Neural crest cell (in vitro differentiated cells): ENCODE measurements around the gene WNK2. TPM values are rescaled to one million over a fixed set of nuclear protein-coding genes. Genes with fewer than 3 reads are reported as not detected.
"Not testable (repeated sequence)": the region's sequence is repeated elsewhere in the genome, so short reads cannot be mapped to it uniquely, and the experiment has no call there.

Experiments
- DNase-seq: peaks from one replicate; pipeline ENCODE4 v3.0.0; 2021; ENCODE audit warnings: low read depth, mixed read lengths, low spot score
- H3K27ac Mint-ChIP-seq: one replicate; pipeline ENCODE4 v1.8.0; 2021; ENCODE audit warnings: mild to moderate bottlenecking, mixed read lengths; ENCODE audit not compliant: unreplicated experiment
- H3K27me3 Mint-ChIP-seq: 2 replicates; pipeline ENCODE4 v1.8.0; 2021; ENCODE audit warnings: low read depth, mild to moderate bottlenecking, mixed read lengths
- H3K36me3 Mint-ChIP-seq: 2 replicates; pipeline ENCODE4 v1.8.0; 2021; ENCODE audit warnings: low read depth, mild to moderate bottlenecking, mixed read lengths
- H3K4me1 Mint-ChIP-seq: 2 replicates; pipeline ENCODE4 v1.8.0; 2021; ENCODE audit warnings: mixed read lengths
- H3K4me3 Mint-ChIP-seq: one replicate; pipeline ENCODE4 v1.8.0; 2021; ENCODE audit warnings: mild to moderate bottlenecking, mixed read lengths
- H3K9me3 Mint-ChIP-seq: 2 replicates; pipeline ENCODE4 v1.8.0; 2021; ENCODE audit warnings: mixed read lengths
- CTCF ChIP-seq: fragments of 200-600 bp; sonication (generic); conservative IDR thresholded peaks from 2 replicates; pipeline ENCODE4 v1.5.0; 2021; ENCODE audit warnings: antibody characterized with exemption, mild to moderate bottlenecking
- total RNA-seq: library from RNA; stranded (reverse); gene quantifications from 2 replicates; pipeline ENCODE4 v1.2.1, GENCODE V29; 2021

The WNK2 gene
- total RNA-seq, 1 donor from 2014 or later, result 27.8 TPM

- Mint-ChIP-seq H3K27ac (no peak overlapping the region), H3K36me3 (peaks cover 3% of the 10 kb centered on the region), H3K4me3 (peak overlapping the region; percentile 82), H3K9me3 (no peaks in the 10 kb centered on the region), H3K4me1 (peaks cover 15% of the 10 kb centered on the region), H3K27me3 (peaks cover 68% of the 10 kb centered on the region)
- DNase-seq, result no peak
- TF ChIP-seq CTCF, result no peak
Measured at GRCh38 chr9:93345643-93346230, 161.8 kb downstream of the WNK2 start.

GRCh38 chr9:93346231-93347112, 162.5 kb downstream of the WNK2 start:
- peaks cover 74% of the 10 kb centered on the region for H3K27me3 Mint-ChIP-seq
- DNase-seq, result peak; percentile 31
- peak overlapping the region; percentile 82 for H3K4me3 Mint-ChIP-seq

GRCh38 chr9:93347371-93347975, 163.5 kb downstream of the WNK2 start:
- not testable (repeated sequence) for H3K36me3 Mint-ChIP-seq, H3K27ac Mint-ChIP-seq, H3K9me3 Mint-ChIP-seq, H3K4me3 Mint-ChIP-seq, DNase-seq
- H3K27me3 Mint-ChIP-seq, result peaks cover 77% of the 10 kb centered on the region
- H3K4me1 Mint-ChIP-seq, result peaks cover 15% of the 10 kb centered on the region

More at GRCh38 chr9:93346231-93347112, 162.5 kb downstream of the WNK2 start:
- no peaks in the 10 kb centered on the region for H3K36me3 Mint-ChIP-seq
- no peak overlapping the region for H3K27ac Mint-ChIP-seq
- H3K4me1 Mint-ChIP-seq, result peaks cover 15% of the 10 kb centered on the region
- H3K9me3 Mint-ChIP-seq, result no peaks in the 10 kb centered on the region
- no peak for TF ChIP-seq CTCF

- not testable (repeated sequence) for H3K36me3 Mint-ChIP-seq, H3K27ac Mint-ChIP-seq, H3K4me1 Mint-ChIP-seq, DNase-seq, H3K9me3 Mint-ChIP-seq, H3K4me3 Mint-ChIP-seq
- peaks cover 30% of the 10 kb centered on the region for H3K27me3 Mint-ChIP-seq
Measured at GRCh38 chr9:93353413-93354310, 169.7 kb downstream of the WNK2 start.

- H3K4me3 Mint-ChIP-seq, result no peak overlapping the region
- H3K9me3 Mint-ChIP-seq, result no peaks in the 10 kb centered on the region
- no peak for DNase-seq
- no peak for TF ChIP-seq CTCF
- peaks cover 22% of the 10 kb centered on the region for H3K27me3 Mint-ChIP-seq
- H3K4me1 Mint-ChIP-seq, result no peaks in the 10 kb centered on the region
- no peak overlapping the region for H3K27ac Mint-ChIP-seq
- no peaks in the 10 kb centered on the region for H3K36me3 Mint-ChIP-seq
Measured at GRCh38 chr9:93354451-93354850, 170.5 kb downstream of the WNK2 start.

GRCh38 chr9:93355827-93356226, 171.9 kb downstream of the WNK2 start:
- TF ChIP-seq CTCF, result no peak
- Mint-ChIP-seq H3K27ac (no peak overlapping the region), H3K4me3 (no peak overlapping the region), H3K36me3 (no peaks in the 10 kb centered on the region), H3K9me3 (no peaks in the 10 kb centered on the region), H3K4me1 (no peaks in the 10 kb centered on the region), H3K27me3 (peaks cover 8% of the 10 kb centered on the region)
- no peak for DNase-seq
